Uterus (tissue), 4 donors: ENCODE measurements around the gene ARID1B. TPM values are rescaled to one million over a fixed set of nuclear protein-coding genes. Genes with fewer than 3 reads are reported as not detected.

Source experiments
- DNase-seq, 2 donors: peaks; one replicate each; pipeline ENCODE4 v3.0.0-alpha.2; 2019 to 2020
- H3K27ac ChIP-seq, 2 donors: fragments of 200-600 bp; sonication (generic); 1 replicate in 1 of 2; 2 replicates in 1 of 2; pipeline ENCODE4 v1.5.1; 2016 to 2018
- H3K27me3 ChIP-seq, 2 donors: fragments of 200-600 bp; sonication (generic); one replicate each; pipeline ENCODE4 v1.5.1; 2018 to 2019; ENCODE audit warnings: control low read depth in 1 of 2
- H3K36me3 ChIP-seq, 2 donors: fragments of 200-600 bp; sonication (generic); one replicate each; pipeline ENCODE4 v1.5.1; 2019; ENCODE audit warnings: control low read depth in 1 of 2
- H3K4me1 ChIP-seq, 2 donors: fragments of 200-600 bp; sonication (generic); one replicate each; pipeline ENCODE4 v1.5.1; 2018 to 2019; ENCODE audit warnings: control low read depth in 1 of 2
- H3K4me3 ChIP-seq, 2 donors: fragments of 200-600 bp; sonication (generic); 1 replicate in 1 of 2; 2 replicates in 1 of 2; pipeline ENCODE4 v1.5.1; 2018 to 2019; ENCODE audit warnings: mild to moderate bottlenecking in 1 of 2
- H3K9me3 ChIP-seq, 2 donors: fragments of 200-600 bp; sonication (generic); one replicate each; pipeline ENCODE4 v1.5.1; 2019; ENCODE audit warnings: control low read depth in 1 of 2
- POLR2A ChIP-seq, 2 donors: fragments of 450-650 bp; IDR thresholded peaks; one replicate each; pipeline ENCODE4 v1.6.1; 2016; ENCODE audit warnings: antibody characterized with exemption in 2 of 2, mild to moderate bottlenecking in 1 of 2, moderate library complexity in 1 of 2
- intact Hi-C: fragments of 100-400 bp; cut with DNase I; formaldehyde crosslinking; loops from one replicate; pipeline ENCODE4 v1.15.1; 2023; ENCODE audit warnings: low total_unique reads
- total RNA-seq, 4 donors: library from RNA; depleted of rRNA in 3 of 4; stranded (reverse); fragments of >200 nt in 3 of 4; gene quantifications; one replicate each; pipeline versions ENCODE4 v1.1.0 to v1.2.4, GENCODE V29; 2014 to 2023
- TF ChIP-seq, protein P1 (sequence below), 4 experiments: fragments of 200-600 bp in 2 of 4; fragments of 450-650 bp in 2 of 4; sonication (generic) in 2 of 4; IDR thresholded peaks; one replicate each; pipeline ENCODE4 v1.5.1; 2016 to 2019; ENCODE audit warnings: antibody characterized with exemption in 4 of 4, mild to moderate bottlenecking in 2 of 4, moderate library complexity in 1 of 4
- donor health status: DM: yes; HTN: yes; CAD: no.

The ARID1B gene
- total RNA-seq, 4 donors from 2014 or later, result 63.8 to 198 (median 125) TPM

- H3K27ac ChIP-seq, result peak overlapping the region; percentile 33 to 56
- DNase-seq, result no peak
- intact Hi-C loops, result no loop called here
- no peaks in the 10 kb centered on the region for H3K27me3 ChIP-seq
- TF ChIP-seq, protein P1, sequence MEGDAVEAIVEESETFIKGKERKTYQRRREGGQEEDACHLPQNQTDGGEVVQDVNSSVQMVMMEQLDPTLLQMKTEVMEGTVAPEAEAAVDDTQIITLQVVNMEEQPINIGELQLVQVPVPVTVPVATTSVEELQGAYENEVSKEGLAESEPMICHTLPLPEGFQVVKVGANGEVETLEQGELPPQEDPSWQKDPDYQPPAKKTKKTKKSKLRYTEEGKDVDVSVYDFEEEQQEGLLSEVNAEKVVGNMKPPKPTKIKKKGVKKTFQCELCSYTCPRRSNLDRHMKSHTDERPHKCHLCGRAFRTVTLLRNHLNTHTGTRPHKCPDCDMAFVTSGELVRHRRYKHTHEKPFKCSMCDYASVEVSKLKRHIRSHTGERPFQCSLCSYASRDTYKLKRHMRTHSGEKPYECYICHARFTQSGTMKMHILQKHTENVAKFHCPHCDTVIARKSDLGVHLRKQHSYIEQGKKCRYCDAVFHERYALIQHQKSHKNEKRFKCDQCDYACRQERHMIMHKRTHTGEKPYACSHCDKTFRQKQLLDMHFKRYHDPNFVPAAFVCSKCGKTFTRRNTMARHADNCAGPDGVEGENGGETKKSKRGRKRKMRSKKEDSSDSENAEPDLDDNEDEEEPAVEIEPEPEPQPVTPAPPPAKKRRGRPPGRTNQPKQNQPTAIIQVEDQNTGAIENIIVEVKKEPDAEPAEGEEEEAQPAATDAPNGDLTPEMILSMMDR (IDR thresholded peaks at IDR 0.05), result no peak
- TF ChIP-seq POLR2A (IDR thresholded peaks at IDR 0.05), result no peak
- no peaks in the 10 kb centered on the region for H3K9me3 ChIP-seq
- H3K36me3 ChIP-seq, result no peaks in the 10 kb centered on the region
- peaks cover 0 to 4% of the 10 kb centered on the region in 2 donors for H3K4me1 ChIP-seq
- H3K4me3 ChIP-seq, result no peak overlapping the region
Observed at GRCh38 chr6:157108923-157109322, 331.7 kb downstream of the ARID1B start.

DNA sequence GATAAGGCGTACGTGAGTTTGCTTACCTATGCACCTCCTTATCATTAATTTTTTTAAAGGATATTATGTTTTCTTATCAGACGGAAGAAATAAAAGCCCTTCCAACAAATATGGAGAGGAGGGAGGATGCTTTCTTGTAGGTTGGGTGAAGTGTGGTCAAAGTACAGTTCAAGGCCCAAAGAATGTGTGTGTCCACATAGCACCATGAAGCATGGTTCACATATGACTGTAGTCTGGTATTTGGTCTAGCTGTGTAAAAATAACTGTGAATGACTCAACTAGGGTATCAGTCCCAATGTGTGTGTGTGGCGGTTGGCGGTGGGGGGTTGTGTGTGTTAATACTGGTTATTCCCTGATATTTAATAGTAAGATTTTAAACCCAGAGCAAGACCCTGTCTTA lies 333.4 kb downstream of the ARID1B start:
- DNase-seq, result no peak
- Histone ChIP-seq H3K27me3 (no peaks in the 10 kb centered on the region), H3K4me3 (no peak overlapping the region), H3K4me1 (peaks cover 0 to 4% of the 10 kb centered on the region in 2 donors), H3K9me3 (no peaks in the 10 kb centered on the region), H3K27ac (no peak overlapping the region), H3K36me3 (no peaks in the 10 kb centered on the region)
- intact Hi-C loops, result no loop called here
- TF ChIP-seq POLR2A (IDR thresholded peaks at IDR 0.05), result no peak
- TF ChIP-seq, protein P1 (IDR thresholded peaks at IDR 0.05), result no peak

DNA sequence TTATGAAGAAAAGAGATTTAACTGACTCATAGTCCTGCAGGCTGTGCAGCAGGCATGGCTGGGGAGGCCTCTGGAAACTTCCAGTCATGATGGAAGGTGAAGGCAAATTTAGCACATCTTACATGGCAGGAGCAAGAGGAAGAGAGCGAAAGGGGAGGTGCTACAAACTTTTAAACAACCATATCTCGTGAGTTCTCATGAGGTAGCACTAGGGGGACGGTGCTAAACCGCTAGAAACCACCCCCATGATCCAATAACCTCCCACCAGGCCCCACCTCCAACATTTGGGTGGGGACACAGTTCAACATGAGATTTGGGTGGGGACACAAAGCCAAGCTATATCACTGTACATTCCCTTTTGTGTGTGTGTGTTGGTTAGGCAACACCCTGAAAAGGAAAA lies 336.2 kb downstream of the ARID1B start:
- no peak for TF ChIP-seq POLR2A (IDR thresholded peaks at IDR 0.05)
- TF ChIP-seq, protein P1 (IDR thresholded peaks at IDR 0.05), result no peak
- Histone ChIP-seq H3K4me1 (peaks cover 0 to 2% of the 10 kb centered on the region in 2 donors), H3K4me3 (no peak overlapping the region), H3K27me3 (no peaks in the 10 kb centered on the region), H3K36me3 (no peaks in the 10 kb centered on the region), H3K27ac (no peak overlapping the region), H3K9me3 (no peaks in the 10 kb centered on the region)
- intact Hi-C loops, result no loop called here
- no peak for DNase-seq

- H3K27me3 ChIP-seq, result no peaks in the 10 kb centered on the region
- intact Hi-C loops, result no loop called here
- H3K27ac ChIP-seq, result no peak overlapping the region
- no peak for TF ChIP-seq POLR2A (IDR thresholded peaks at IDR 0.05)
- TF ChIP-seq, protein P1 (IDR thresholded peaks at IDR 0.05), result no peak
- DNase-seq, result no peak
- H3K9me3 ChIP-seq, result no peaks in the 10 kb centered on the region
- no peaks in the 10 kb centered on the region for H3K4me1 ChIP-seq
- H3K4me3 ChIP-seq, result no peak overlapping the region
- H3K36me3 ChIP-seq, result no peaks in the 10 kb centered on the region
Observed at GRCh38 chr6:157116426-157116825, 339.2 kb downstream of the ARID1B start.

- no peaks in the 10 kb centered on the region for H3K36me3 ChIP-seq
- intact Hi-C loops, result no loop called here
- no peaks in the 10 kb centered on the region for H3K9me3 ChIP-seq
- H3K4me1 ChIP-seq, result no peaks in the 10 kb centered on the region
- no peak overlapping the region for H3K4me3 ChIP-seq
- no peak for DNase-seq
- no peaks in the 10 kb centered on the region for H3K27me3 ChIP-seq
- TF ChIP-seq, protein P1 (IDR thresholded peaks at IDR 0.05), result no peak
- TF ChIP-seq POLR2A (IDR thresholded peaks at IDR 0.05), result no peak
- H3K27ac ChIP-seq, result no peak overlapping the region
Observed at GRCh38 chr6:157117431-157118095, 340.4 kb downstream of the ARID1B start.
